HG02973 (cell line): Measurements from ENCODE around the gene TNS1.
"Not testable (repeated sequence)": the region's sequence is repeated elsewhere in the genome, so short reads cannot be mapped to it uniquely, and the experiment has no call there.

Experiments used
- ATAC-seq: cut with Tn5 transposase; IDR thresholded peaks from one replicate; pipeline ENCODE4 v1.9.1; 2021; ENCODE audit warnings: moderate library complexity; ENCODE audit not compliant: unreplicated experiment

Gene TNS1

DNA sequence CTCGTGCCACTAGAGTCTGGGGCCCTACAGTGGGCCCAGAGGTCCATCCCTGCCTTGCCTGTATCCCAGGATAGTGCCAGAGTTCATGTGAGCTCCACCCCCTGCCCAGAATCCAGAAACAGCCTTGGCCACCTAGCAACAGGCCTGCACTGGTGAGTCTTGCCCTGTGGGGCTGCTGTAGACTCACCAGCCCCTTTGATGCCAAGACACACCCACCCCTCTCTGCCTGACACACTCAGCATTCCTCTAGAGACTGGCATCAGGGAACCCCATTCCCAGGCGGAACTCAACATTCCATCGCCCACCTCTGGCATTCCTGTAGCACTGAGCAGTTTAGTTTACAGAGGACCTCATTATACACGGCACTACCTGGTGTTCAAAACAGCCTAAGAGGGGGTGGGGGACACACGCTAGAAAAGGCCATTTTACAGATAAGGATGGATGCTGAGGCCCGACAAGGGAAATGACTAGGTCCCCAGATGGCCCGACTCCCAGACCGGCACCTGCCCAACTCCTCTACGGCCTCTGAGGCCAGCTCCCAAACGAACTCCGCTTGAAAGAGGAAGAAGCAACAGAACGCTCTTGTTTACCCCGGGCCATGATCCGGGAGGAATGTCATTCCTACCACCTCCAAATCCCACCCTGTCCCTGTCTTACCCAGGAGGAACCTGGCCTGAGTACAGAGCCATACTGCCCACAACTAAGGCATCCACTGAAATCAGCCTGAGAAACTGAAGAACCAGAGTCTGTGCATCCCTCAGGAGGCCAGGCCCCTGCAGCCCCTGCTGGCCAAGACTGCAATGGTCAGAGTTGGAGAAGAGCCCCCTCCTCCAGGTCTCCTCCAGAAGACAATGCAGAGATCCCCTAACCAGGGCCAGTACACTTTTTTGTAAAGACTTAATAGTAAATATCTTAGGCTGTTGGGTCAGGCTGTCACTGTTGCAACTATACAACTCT, 180.2 kb downstream of the TNS1 start:
- ATAC-seq = no peak

GRCh38 chr2:217821536-217822147, 181.2 kb downstream of the TNS1 start:
- ATAC-seq = no peak

DNA sequence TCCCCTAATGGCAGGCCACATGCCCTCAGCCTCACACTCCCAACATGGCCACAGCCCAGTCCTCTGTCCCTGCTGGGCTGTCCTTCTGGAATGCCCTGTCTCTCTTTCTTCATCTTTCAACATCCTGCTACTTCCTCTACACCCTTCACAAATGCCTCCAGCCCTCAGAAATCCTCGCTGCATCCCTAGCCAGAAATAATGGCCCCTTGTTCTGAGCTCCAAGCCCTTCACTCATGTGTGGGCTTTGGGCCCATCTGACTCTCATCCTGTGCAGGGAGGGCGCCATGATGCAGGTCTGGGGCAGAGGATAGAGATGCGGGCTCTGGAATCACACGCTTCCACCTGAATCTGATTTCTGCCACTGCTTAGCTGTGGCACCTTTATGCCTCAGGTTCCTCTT, 181.9 kb downstream of the TNS1 start:
- no peak for ATAC-seq

DNA sequence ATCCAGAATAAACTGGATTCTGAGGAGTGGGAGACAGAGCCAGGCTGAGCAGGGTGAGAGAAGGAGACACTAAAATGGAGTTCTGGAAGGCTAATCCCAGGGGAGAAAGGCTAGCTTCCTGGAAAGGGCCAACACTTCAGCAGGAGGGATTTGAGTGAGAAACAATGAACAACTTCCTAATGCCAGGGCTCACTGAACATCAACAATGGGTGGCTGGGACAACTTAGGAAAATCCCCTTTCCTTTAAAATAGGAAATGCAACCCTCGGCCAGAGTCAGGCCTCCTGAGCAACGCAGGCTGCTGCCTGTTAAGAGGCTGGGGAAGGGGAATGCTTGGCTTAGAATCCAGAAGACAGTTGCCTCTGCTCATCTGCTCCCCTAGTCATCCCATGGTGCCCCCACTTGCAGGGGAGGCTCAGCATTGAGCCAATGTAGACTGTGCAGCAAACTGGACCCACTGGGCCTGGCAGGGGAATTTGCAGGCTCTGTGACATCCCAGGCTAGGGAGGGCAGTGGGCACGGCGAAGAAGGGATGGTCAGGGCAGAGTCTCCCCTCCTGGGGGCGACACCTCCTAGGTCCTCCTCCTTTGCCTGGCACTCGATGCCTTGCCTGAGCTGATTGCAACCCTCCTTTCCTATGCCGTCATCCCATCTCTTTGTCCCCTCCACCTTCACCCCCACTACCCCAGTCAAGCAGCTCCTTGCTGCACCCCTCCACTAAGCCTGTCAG, 182.5 kb downstream of the TNS1 start:
- ATAC-seq = no peak

GRCh38 chr2:217818293-217818850, 184.4 kb downstream of the TNS1 start:
- no peak for ATAC-seq

DNA sequence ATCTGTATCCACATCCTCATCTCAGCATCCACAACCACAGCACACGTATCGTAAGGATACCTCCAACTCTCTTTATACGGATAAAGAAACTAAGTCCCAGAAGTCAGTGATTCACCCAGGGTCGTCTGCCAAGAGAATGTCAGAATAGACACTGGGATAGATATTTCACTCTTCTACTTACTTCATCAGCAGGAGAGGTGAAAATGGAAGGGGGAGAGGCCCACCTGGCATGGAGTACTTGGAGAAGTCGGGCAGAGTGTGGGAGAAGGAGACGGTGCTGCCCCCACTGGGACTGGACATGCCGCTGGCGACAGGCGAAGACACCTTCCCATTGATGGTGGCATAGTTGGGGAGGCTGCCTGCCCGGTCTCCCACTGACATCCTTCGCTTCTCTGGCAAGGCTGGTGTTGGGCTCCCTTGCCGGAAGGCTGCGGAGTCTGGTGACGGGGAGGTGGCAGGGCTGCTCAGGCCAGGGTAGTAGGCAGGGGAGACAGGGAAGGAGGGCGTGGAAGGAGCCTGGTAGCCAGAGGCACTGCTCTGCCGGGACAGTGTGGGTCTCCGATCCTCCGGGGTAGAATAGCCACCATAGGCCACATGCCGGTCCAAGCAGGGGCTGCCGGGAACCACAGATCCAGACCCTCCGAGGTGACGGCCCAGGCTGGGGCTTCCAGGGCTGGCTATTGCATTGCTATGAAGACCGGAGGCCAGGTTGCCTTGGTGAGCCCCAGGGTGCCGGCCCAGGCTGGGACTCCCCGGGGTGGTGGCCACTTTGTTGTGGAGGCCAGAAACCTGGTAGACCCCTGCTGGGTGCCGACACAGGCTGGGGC, 185.1 kb downstream of the TNS1 start:
- ATAC-seq = no peak

- no peak for ATAC-seq
Measured at GRCh38 chr2:217816396-217816869, 186.4 kb downstream of the TNS1 start.

DNA sequence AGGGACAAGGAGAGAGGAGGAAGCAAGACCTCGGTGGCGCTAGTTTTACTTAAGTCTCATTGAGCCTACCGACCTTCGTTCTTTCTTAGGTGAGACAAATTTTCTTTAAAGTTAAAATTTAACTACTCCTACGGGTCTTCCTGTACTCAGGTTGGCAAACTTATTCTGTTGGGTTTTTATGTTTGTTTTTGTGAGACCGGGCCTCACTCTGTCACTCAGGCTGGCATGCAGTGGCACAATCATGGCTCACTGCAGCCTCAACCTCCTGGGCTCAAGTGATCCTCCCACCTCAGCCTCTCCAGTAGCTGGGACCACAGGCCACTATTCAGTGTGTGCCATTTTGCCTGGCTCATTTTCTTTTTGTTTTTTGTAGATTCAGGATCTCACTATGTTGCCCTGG, 189.0 kb downstream of the TNS1 start:
- ATAC-seq = no peak

DNA sequence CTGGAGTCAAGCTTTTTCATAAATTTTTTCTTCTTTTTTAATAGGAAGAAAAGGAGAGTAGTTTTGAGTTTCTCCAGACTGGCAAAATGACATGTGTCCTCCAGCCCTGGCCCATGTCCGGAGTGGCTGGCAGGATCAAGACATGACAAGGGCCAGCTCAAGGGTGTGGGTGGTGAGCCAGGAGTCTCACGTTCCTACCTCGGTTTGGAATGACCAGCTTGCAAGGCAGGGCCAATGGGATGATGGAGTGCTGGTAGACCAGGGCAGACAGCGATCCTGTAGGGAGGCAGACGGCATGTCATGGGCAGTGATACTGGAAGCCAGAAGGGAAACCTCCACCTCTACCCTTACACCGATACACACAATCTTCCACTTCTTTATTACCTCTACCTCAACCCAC, 190.6 kb downstream of the TNS1 start:
- ATAC-seq = no peak

- ATAC-seq = no peak
Measured at GRCh38 chr2:217810260-217810659, 192.5 kb downstream of the TNS1 start.

GRCh38 chr2:217809736-217810135, 193.1 kb downstream of the TNS1 start:
- ATAC-seq = no peak

DNA sequence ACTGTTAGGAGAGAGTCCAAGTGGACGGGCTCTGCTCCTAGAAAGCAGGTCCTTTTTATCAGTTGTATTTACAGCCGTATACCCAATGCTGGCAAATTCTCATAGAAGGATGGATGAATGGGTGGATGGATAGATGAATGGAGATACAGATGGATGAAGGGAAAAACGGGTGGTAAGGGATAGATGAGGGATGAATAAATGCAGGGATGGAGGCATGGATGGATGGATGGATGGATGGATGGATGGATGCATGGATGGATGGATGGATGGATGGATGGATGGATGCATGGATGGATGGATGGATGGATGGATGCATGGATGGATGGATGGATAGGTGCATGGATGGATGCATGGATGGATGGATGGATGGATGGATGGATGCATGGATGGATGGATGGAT, 193.8 kb downstream of the TNS1 start:
- not testable (repeated sequence) for ATAC-seq

DNA sequence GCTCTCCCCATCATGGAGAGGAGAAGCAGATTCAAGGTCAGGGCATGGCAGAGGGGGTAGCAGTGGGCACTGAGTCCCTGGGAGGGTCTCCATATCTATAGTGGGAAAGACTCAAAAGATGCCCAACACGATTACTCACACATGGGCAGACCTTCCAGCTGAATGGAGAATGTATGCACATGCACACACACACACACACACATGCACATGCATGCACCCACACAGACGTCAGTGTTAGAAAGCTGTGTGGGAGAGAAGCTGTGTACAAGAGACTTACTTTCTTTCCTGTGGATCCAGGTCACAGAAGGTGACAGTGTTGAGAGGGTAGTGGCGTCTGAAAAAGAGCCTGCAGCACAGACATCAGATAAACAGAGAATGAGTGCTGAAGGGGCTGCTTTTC, 194.5 kb downstream of the TNS1 start:
- no peak for ATAC-seq

GRCh38 chr2:217807753-217808152, 195.0 kb downstream of the TNS1 start:
- ATAC-seq = no peak

DNA sequence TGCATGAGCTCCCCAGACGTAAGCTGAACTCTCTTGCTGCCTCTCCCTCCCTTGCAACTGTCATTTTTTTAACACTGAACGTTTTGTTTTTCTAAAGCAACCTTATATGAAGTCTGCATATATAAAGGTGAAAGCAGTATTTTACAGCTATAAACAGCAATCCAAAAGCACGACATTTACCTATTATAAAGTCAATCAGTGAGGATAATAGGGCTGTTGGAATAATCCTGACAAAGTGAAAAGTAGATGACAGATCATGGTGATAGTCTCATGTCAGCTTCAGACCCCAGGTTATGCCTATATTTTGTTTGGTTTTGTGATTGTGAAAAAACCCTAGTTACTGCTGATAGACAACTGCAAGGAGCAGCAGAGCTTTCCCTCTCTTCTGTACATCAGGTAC, 195.8 kb downstream of the TNS1 start:
- no peak for ATAC-seq

GRCh38 chr2:217806482-217806765, 196.4 kb downstream of the TNS1 start:
- ATAC-seq = no peak

- no peak for ATAC-seq
Measured at GRCh38 chr2:217805668-217806481, 196.9 kb downstream of the TNS1 start.

- no peak for ATAC-seq
Measured at GRCh38 chr2:217804791-217805667, 197.8 kb downstream of the TNS1 start.

GRCh38 chr2:217804338-217804737, 198.5 kb downstream of the TNS1 start:
- no peak for ATAC-seq
